GM12875 (cell line): Measurements from ENCODE around the gene C19orf67.
"Not testable (repeated sequence)": the region's sequence is repeated elsewhere in the genome, so short reads cannot be mapped to it uniquely, and the experiment has no call there.

Experiments
- H3K4me3 ChIP-seq: one replicate; pipeline ENCODE4 v1.5.1; 2011; ENCODE audit warnings: low read depth, low read length, control low read depth
- TF ChIP-seq, protein P1 (sequence below): IDR thresholded peaks from 2 replicates; pipeline ENCODE4 v1.5.1; 2011; ENCODE audit warnings: low read depth, mild to moderate bottlenecking, control low read depth, inconsistent platforms, low read length, moderate library complexity, borderline replicate concordance; ENCODE audit not compliant: insufficient read depth

Gene C19orf67

GRCh38 chr19:14055396-14055795 is 30.2 kb downstream of the C19orf67 start:
- no peak overlapping the region for H3K4me3 ChIP-seq
- TF ChIP-seq, protein P1, sequence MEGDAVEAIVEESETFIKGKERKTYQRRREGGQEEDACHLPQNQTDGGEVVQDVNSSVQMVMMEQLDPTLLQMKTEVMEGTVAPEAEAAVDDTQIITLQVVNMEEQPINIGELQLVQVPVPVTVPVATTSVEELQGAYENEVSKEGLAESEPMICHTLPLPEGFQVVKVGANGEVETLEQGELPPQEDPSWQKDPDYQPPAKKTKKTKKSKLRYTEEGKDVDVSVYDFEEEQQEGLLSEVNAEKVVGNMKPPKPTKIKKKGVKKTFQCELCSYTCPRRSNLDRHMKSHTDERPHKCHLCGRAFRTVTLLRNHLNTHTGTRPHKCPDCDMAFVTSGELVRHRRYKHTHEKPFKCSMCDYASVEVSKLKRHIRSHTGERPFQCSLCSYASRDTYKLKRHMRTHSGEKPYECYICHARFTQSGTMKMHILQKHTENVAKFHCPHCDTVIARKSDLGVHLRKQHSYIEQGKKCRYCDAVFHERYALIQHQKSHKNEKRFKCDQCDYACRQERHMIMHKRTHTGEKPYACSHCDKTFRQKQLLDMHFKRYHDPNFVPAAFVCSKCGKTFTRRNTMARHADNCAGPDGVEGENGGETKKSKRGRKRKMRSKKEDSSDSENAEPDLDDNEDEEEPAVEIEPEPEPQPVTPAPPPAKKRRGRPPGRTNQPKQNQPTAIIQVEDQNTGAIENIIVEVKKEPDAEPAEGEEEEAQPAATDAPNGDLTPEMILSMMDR: no peak

GRCh38 chr19:14054721-14055120 is 30.9 kb downstream of the C19orf67 start:
- no peak overlapping the region for H3K4me3 ChIP-seq
- TF ChIP-seq, protein P1: no peak

- no peak overlapping the region for H3K4me3 ChIP-seq
- TF ChIP-seq, protein P1: no peak
These were observed 31.5 kb downstream of the C19orf67 start for GRCh38 chr19:14054099-14054498.

DNA sequence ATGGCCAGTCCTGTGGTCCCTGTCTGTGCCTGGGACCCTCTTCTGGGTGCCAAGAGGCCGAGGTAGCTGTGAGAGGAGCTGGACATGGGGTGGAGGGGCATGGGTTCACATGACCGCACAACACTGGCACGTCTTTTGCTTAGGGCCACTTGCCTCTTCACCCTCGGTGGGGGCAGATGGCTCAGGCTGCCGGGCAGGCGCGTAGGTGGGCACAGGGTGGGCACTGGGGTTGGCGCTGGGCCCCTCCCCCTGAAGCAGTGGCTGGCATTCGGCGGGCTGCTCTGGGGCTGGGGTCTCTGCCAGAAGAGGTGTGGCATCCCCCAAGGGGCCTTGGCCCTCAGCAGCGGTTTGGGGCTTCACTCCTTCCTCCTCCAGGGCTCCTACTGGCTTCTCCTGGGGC is 32.1 kb downstream of the C19orf67 start:
- TF ChIP-seq, protein P1: no peak
- H3K4me3 ChIP-seq: no peak overlapping the region

GRCh38 chr19:14053032-14053431 is 32.6 kb downstream of the C19orf67 start:
- H3K4me3 ChIP-seq: no peak overlapping the region
- TF ChIP-seq, protein P1: no peak

DNA sequence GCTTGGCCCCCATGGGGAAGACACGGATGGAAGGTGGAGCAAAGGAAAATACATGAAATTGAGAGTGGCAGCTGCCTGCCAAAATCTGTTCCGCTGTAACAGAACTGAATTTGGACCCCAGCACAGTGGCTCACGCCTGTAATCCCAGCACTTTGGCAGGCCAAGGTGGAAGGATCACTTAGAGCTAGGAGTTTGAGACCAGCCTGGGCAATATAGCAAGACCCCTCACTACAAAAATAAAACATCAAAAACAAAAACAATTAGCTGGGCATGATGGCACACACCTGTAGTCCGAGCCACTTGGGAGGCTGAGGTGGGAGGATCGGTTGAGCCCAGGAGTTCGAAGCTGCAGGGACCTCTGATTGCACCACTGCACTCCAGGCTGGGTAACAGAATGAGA is 33.1 kb downstream of the C19orf67 start:
- TF ChIP-seq, protein P1: no peak
- H3K4me3 ChIP-seq: no peak overlapping the region

DNA sequence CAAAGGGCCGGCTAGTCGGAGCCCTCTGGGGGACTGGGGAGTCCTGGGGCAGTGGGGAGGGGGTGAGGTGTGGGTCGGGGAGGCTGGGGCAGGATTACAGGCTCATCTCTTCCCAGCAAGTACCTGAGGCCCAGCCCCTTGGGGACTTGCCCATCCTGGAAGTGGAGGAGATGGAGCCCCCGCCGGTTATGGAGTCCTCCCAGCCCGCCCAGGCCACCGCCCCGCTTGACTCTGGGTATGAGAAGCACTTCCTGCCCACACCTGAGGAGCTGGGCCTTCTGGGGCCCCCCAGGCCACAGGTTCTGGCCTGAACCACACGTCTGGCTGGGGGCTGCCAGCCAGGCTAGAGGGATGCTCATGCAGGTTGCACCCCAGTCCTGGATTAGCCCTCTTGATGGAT is 33.6 kb downstream of the C19orf67 start:
- TF ChIP-seq, protein P1: no peak

GRCh38 chr19:14050961-14051360 is 34.6 kb downstream of the C19orf67 start:
- not testable (repeated sequence) for H3K4me3 ChIP-seq

More for the DNA sequence above, 33.6 kb downstream of the C19orf67 start:
- no peak overlapping the region for H3K4me3 ChIP-seq
